Ascending aorta (tissue), 2 donors: ENCODE results near the gene PLXNA4. TPM values are rescaled to one million over a fixed set of nuclear protein-coding genes. Genes with fewer than 3 reads are reported as not detected.

Source experiments
- DNase-seq, 2 donors: peaks; one replicate each; pipeline ENCODE4 v3.0.0-alpha.2; 2019; ENCODE audit warnings: low spot score in 2 of 2
- H3K27ac ChIP-seq, 2 donors: fragments of 200-600 bp; sonication (generic); one replicate each; pipeline ENCODE4 v1.5.1; 2016 to 2017; ENCODE audit warnings: mild to moderate bottlenecking in 1 of 2
- H3K27me3 ChIP-seq: fragments of 200-600 bp; sonication (generic); one replicate; pipeline ENCODE4 v1.5.1; 2017
- H3K36me3 ChIP-seq, 2 donors: fragments of 200-600 bp; sonication (generic); one replicate each; pipeline ENCODE4 v1.5.1; 2016
- H3K4me1 ChIP-seq, 2 donors: fragments of 200-600 bp; sonication (generic); one replicate each; pipeline ENCODE4 v1.5.1; 2016 to 2017; ENCODE audit warnings: mild to moderate bottlenecking in 1 of 2
- H3K4me3 ChIP-seq, 2 donors: fragments of 200-600 bp; sonication (generic); one replicate each; pipeline ENCODE4 v1.5.1; 2016 to 2017; ENCODE audit warnings: mild to moderate bottlenecking in 1 of 2
- H3K9me3 ChIP-seq, 2 donors: fragments of 200-600 bp; sonication (generic); one replicate each; pipeline ENCODE4 v1.5.1; 2016
- CTCF ChIP-seq, 3 experiments: fragments of 200-600 bp in 2 of 3; fragments of 450-650 bp in 1 of 3; sonication (generic) in 2 of 3; IDR thresholded peaks; one replicate each; pipeline ENCODE4 v1.5.1; 2016 to 2019; ENCODE audit warnings: antibody characterized with exemption in 3 of 3, mild to moderate bottlenecking in 1 of 3, moderate library complexity in 1 of 3
- intact Hi-C: fragments of 100-400 bp; cut with DNase I; formaldehyde crosslinking; loops from one replicate; pipeline ENCODE4 v1.15.1; 2023
- total RNA-seq: library from RNA; depleted of rRNA; stranded (reverse); fragments of >200 nt; gene quantifications from one replicate; pipeline ENCODE4 v1.1.0, GENCODE V29; 2016

PLXNA4 gene
- total RNA-seq, 1 donor from 2014 or later: 27.1 TPM

- no peak overlapping the region for H3K4me3 ChIP-seq
- H3K36me3 ChIP-seq: no peaks in the 10 kb centered on the region
- no peak for TF ChIP-seq CTCF (IDR thresholded peaks at IDR 0.05)
- no peaks in the 10 kb centered on the region for H3K27me3 ChIP-seq
- H3K27ac ChIP-seq: no peak overlapping the region
- no peaks in the 10 kb centered on the region for H3K4me1 ChIP-seq
- no peak for DNase-seq
- H3K9me3 ChIP-seq: no peaks in the 10 kb centered on the region
- intact Hi-C loops: no loop called here
Observed at GRCh38 chr7:132245539-132245938, 330.7 kb downstream of the PLXNA4 start.

GRCh38 chr7:132244903-132245480 lies 331.3 kb downstream of the PLXNA4 start:
- no peak for TF ChIP-seq CTCF (IDR thresholded peaks at IDR 0.05)
- DNase-seq: no peak
- Histone ChIP-seq H3K4me3 (no peak overlapping the region), H3K9me3 (no peaks in the 10 kb centered on the region), H3K27me3 (no peaks in the 10 kb centered on the region), H3K27ac (no peak overlapping the region), H3K36me3 (no peaks in the 10 kb centered on the region), H3K4me1 (no peaks in the 10 kb centered on the region)
- intact Hi-C loops: no loop called here

GRCh38 chr7:132243463-132243862 lies 332.8 kb downstream of the PLXNA4 start:
- Histone ChIP-seq H3K4me3 (no peak overlapping the region), H3K27me3 (no peaks in the 10 kb centered on the region), H3K36me3 (peaks cover 0 to 7% of the 10 kb centered on the region in 2 donors), H3K27ac (no peak overlapping the region), H3K4me1 (no peaks in the 10 kb centered on the region), H3K9me3 (no peaks in the 10 kb centered on the region)
- intact Hi-C loops: no loop called here
- no peak for TF ChIP-seq CTCF (IDR thresholded peaks at IDR 0.05)
- DNase-seq: no peak

GRCh38 chr7:132243051-132243450 lies 333.2 kb downstream of the PLXNA4 start:
- no peak for TF ChIP-seq CTCF (IDR thresholded peaks at IDR 0.05)
- intact Hi-C loops: no loop called here
- Histone ChIP-seq H3K9me3 (no peaks in the 10 kb centered on the region), H3K4me1 (no peaks in the 10 kb centered on the region), H3K27ac (no peak overlapping the region), H3K4me3 (no peak overlapping the region), H3K36me3 (peaks cover 0 to 10% of the 10 kb centered on the region in 2 donors), H3K27me3 (no peaks in the 10 kb centered on the region)
- DNase-seq: no peak

- no peaks in the 10 kb centered on the region for H3K4me1 ChIP-seq
- no peaks in the 10 kb centered on the region for H3K27me3 ChIP-seq
- no peak overlapping the region for H3K4me3 ChIP-seq
- peaks cover 0 to 14% of the 10 kb centered on the region in 2 donors for H3K36me3 ChIP-seq
- H3K9me3 ChIP-seq: no peaks in the 10 kb centered on the region
- no peak for TF ChIP-seq CTCF (IDR thresholded peaks at IDR 0.05)
- intact Hi-C loops: no loop called here
- DNase-seq: no peak
- H3K27ac ChIP-seq: no peak overlapping the region
Observed at GRCh38 chr7:132242192-132242812, 334.0 kb downstream of the PLXNA4 start.
